ENCODE data around the gene PLET1. TPM values are rescaled to one million over a fixed set of nuclear protein-coding genes. Genes with fewer than 3 reads are reported as not detected.

The PLET1 gene
- total and polyA plus RNA-seq, 9 of the 15 experiments (the other 6 are each of a cell fraction or from before 2014, with no cell fraction given) = not detected

DNA sequence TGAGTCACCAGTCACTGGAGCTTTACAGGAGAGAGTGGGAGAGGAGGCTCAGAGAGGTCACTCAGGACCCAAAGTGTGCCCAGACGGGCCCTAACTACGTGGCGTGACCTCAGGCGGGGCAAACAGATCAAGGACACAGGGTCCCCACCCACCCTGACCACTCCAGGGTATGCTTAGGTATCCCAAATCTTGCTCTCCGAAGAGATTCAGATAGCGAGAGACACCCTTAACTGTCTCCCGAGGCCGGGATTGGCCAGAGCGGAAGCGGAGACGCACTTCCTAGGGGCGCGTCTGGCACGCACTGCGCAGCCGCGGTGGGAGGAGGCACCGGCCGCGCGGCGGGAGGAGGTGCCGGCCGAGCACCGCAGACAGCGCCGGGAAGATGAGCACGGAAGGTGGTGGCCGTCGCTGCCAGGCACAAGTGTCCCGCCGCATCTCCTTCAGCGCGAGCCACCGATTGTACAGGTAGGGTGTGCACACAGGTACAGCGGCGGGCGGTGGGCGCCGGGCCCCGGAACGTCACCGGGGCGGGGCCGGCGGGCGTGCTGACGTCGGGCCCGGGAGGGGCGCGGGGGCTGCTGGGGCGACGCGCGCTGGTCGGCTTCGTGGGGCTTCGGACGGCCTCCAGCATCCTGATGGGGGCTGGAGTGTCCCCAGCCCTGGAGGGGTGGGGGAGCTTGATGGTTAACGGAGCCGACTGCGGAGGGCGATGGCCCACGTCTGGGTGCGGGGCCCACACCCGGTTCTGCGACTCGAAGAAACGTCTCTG lies 34.4 kb downstream of the PLET1 start, which contains the start of gene PTS (continued):
- TF ChIP-seq AFF1 (IDR thresholded peaks at IDR 0.05; ENCODE audit: low read depth in 1 of 2, partially characterized antibody in 2 of 2) (no peak), KAT2B (IDR thresholded peaks at IDR 0.05; ENCODE audit: low read depth, low read length) (no peak), ZNF165 (CRISPR knock-in tag; IDR thresholded peaks at IDR 0.05; ENCODE audit: borderline replicate concordance) (peak; percentile 67), ATF6 (CRISPR knock-in tag; IDR thresholded peaks at IDR 0.05) (0 out of 2 replicates have a peak, but pooled peaks have one; percentile 25), ZKSCAN1 (IDR thresholded peaks at IDR 0.05; ENCODE audit: low read depth, low read length) (no peak), ZKSCAN3 (CRISPR knock-in tag; IDR thresholded peaks at IDR 0.05) (no peak), POU5F1 (IDR thresholded peaks at IDR 0.05; ENCODE audit: borderline replicate concordance, low read depth, low read length, partially characterized antibody) (no peak), SMAD3 (CRISPR knock-in tag; conservative IDR thresholded peaks at IDR 0.05) (no peak), ZZZ3 (IDR thresholded peaks at IDR 0.05) (no peak), ZEB2 (IDR thresholded peaks at IDR 0.05) (no peak), TEAD2 (tag; IDR thresholded peaks at IDR 0.05) (no peak), POLR2AphosphoS2 (IDR thresholded peaks at IDR 0.05; ENCODE audit: low read length) (no peak; the same call in 1 of the 2 replicates), POLR3G (IDR thresholded peaks at IDR 0.05; ENCODE audit: extremely low read depth, insufficient read length, insufficient replicate concordance) (no peak), ADNP (tag; IDR thresholded peaks at IDR 0.05) (no peak), ZNF316 (IDR thresholded peaks at IDR 0.05) (no peak), ESRRB (CRISPR knock-in tag; IDR thresholded peaks at IDR 0.05; ENCODE audit: borderline replicate concordance) (no peak), ZNF57 (CRISPR knock-in tag; IDR thresholded peaks at IDR 0.05) (no peak), CXXC5 (CRISPR knock-in tag; IDR thresholded peaks at IDR 0.05) (peak; percentile 94), ZFP1 (CRISPR knock-in tag; IDR thresholded peaks at IDR 0.05) (no peak), ELF1 (tag; IDR thresholded peaks at IDR 0.05) (peak; percentile 70), LCOR (CRISPR knock-in tag; IDR thresholded peaks at IDR 0.05) (0 out of 2 replicates have a peak, but pooled peaks have one; percentile 66), MAFG (tag; conservative IDR thresholded peaks at IDR 0.05) (no peak)
- TF ChIP-seq, protein P1, sequence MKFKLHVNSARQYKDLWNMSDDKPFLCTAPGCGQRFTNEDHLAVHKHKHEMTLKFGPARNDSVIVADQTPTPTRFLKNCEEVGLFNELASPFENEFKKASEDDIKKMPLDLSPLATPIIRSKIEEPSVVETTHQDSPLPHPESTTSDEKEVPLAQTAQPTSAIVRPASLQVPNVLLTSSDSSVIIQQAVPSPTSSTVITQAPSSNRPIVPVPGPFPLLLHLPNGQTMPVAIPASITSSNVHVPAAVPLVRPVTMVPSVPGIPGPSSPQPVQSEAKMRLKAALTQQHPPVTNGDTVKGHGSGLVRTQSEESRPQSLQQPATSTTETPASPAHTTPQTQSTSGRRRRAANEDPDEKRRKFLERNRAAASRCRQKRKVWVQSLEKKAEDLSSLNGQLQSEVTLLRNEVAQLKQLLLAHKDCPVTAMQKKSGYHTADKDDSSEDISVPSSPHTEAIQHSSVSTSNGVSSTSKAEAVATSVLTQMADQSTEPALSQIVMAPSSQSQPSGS (CRISPR knock-in tag; IDR thresholded peaks at IDR 0.05) = no peak
